Panc1 (cell line): ENCODE measurements around the gene GGTLC1. TPM values are rescaled to one million over a fixed set of nuclear protein-coding genes. Genes with fewer than 3 reads are reported as not detected.

ENCODE experiments used
- ATAC-seq: fragments of 200-7000 bp; cut with Tn5 transposase; 2 replicates; pipeline ENCODE4 v1.9.1; 2020; ENCODE audit warnings: mild to moderate bottlenecking, moderate library complexity
- BruUV-seq: library from RNA; stranded (reverse); fragments of 400-500 nt; replicated peaks from 2 replicates; lab custom pipeline; 2021; lab: Mats Ljungman, UMichigan
- CTCF ChIA-PET: fragments of 300-600 bp; sonication (Branson Sonifier 250); formaldehyde crosslinking; loops from one replicate; lab custom pipeline; 2022; ENCODE audit warnings: antibody characterized with exemption; lab: Charles Lee
- POLR2A ChIA-PET: fragments of 300-600 bp; sonication (Branson Sonifier 250); formaldehyde crosslinking; loops from one replicate; lab custom pipeline; 2022; ENCODE audit warnings: antibody characterized with exemption; lab: Charles Lee
- DNase-seq: peaks from one replicate; pipeline ENCODE4 v3.0.0-alpha.2; 2010; ENCODE audit warnings: low read depth, low spot score
- H3K27ac ChIP-seq: 2 replicates; pipeline ENCODE4 v1.5.1; 2011; ENCODE audit warnings: mild to moderate bottlenecking, low read length, inconsistent platforms
- H3K27me3 ChIP-seq: fragments of 200-500 bp; sonication (Bioruptor generic); 2 replicates; pipeline ENCODE4 v1.6.0; 2014; ENCODE audit warnings: low read length, inconsistent platforms; ENCODE audit not compliant: control insufficient read depth, insufficient read depth
- H3K36me3 ChIP-seq: fragments of 200-500 bp; sonication (Bioruptor generic); 2 replicates; pipeline ENCODE4 v1.5.1; 2014; ENCODE audit warnings: inconsistent platforms, mild to moderate bottlenecking, low read length, moderate library complexity; ENCODE audit not compliant: control insufficient read depth, insufficient read depth
- H3K4me1 ChIP-seq: 2 replicates; pipeline ENCODE4 v1.5.1; 2011; ENCODE audit warnings: inconsistent platforms, mild to moderate bottlenecking, low read length, moderate library complexity; ENCODE audit not compliant: control insufficient read depth, insufficient read depth
- H3K4me3 ChIP-seq, 2 experiments: 2 replicates each; pipeline ENCODE4 v1.5.1; 2011 to 2012; ENCODE audit warnings: low read depth in 2 of 2, low read length in 2 of 2, mild to moderate bottlenecking in 2 of 2, inconsistent platforms in 1 of 2, moderate library complexity in 1 of 2
- H3K9me3 ChIP-seq: fragments of 200-500 bp; sonication (Bioruptor generic); 2 replicates; pipeline ENCODE4 v1.5.1; 2014; ENCODE audit warnings: low read depth, mild to moderate bottlenecking, inconsistent platforms, low read length, moderate library complexity; ENCODE audit not compliant: control insufficient read depth, insufficient read depth
- CTCF ChIP-seq: fragments of 450-650 bp; IDR thresholded peaks from 2 replicates; pipeline ENCODE4 v1.5.1; 2017; ENCODE audit warnings: mild to moderate bottlenecking
- POLR2AphosphoS5 ChIP-seq: IDR thresholded peaks from 2 replicates; pipeline ENCODE4 v1.6.1; 2012; ENCODE audit warnings: mild to moderate bottlenecking, low read depth, low read length, moderate library complexity
- REST ChIP-seq, 2 experiments: IDR thresholded peaks; 2 replicates each; pipeline ENCODE4 v1.6.1; 2011 to 2012; ENCODE audit warnings: low read depth in 2 of 2, control low read depth in 1 of 2, low read length in 1 of 2, mild to moderate bottlenecking in 1 of 2, moderate library complexity in 1 of 2; ENCODE audit not compliant: insufficient read depth in 1 of 2
- SIN3A ChIP-seq: IDR thresholded peaks from 2 replicates; pipeline ENCODE4 v1.6.1; 2012; ENCODE audit warnings: low read depth, mild to moderate bottlenecking, low read length, moderate library complexity, borderline replicate concordance; ENCODE audit not compliant: insufficient read depth
- TCF7L2 ChIP-seq: IDR thresholded peaks from 2 replicates; pipeline ENCODE4 v1.6.1; 2011; ENCODE audit warnings: mild to moderate bottlenecking, low read depth, low read length, inconsistent platforms
- in situ Hi-C: cut with HindIII; loops from 2 replicates; pipeline ENCODE4 v1.10.0; 2016; ENCODE audit warnings: low sequenced_read_pairs, low pct_unique_long_range_greater_than_20kb
- intact Hi-C: fragments of 100-400 bp; cut with micrococcal nuclease; formaldehyde crosslinking; loops from one replicate; pipeline ENCODE4 v1.10.0; 2022; ENCODE audit not compliant: unreplicated experiment
- total RNA-seq: library from RNA; stranded (reverse); gene quantifications from one replicate; pipeline ENCODE4 v1.2.1, GENCODE V29; 2021; ENCODE audit not compliant: unreplicated experiment

The GGTLC1 gene
- total RNA-seq, 1 experiment from 2014 or later = 0.18 TPM

GRCh38 chr20:24016607-24017457 lies 28.3 kb upstream of the GGTLC1 start:
- CTCF ChIA-PET = no interaction called here
- no peak overlapping the region for H3K4me3 ChIP-seq
- no TSS peak for BruUV-seq
- TF ChIP-seq CTCF = no peak
- no peak for TF ChIP-seq TCF7L2
- TF ChIP-seq POLR2AphosphoS5 = no peak
- H3K9me3 ChIP-seq = no peaks in the 10 kb centered on the region
- DNase-seq = no peak
- no peaks in the 10 kb centered on the region for H3K36me3 ChIP-seq
- no peak for ATAC-seq
- H3K4me1 ChIP-seq = no peaks in the 10 kb centered on the region
- no peak overlapping the region for H3K27ac ChIP-seq
- peaks cover 28% of the 10 kb centered on the region for H3K27me3 ChIP-seq
- in situ Hi-C loops = no loop called here
- POLR2A ChIA-PET = no interaction called here
- intact Hi-C loops = no loop called here

- DNase-seq (no peak), ATAC-seq (no peak)
- intact Hi-C loops = no loop called here
- Histone ChIP-seq H3K27ac (no peak overlapping the region), H3K4me3 (no peak overlapping the region), H3K27me3 (peaks cover 28% of the 10 kb centered on the region), H3K36me3 (no peaks in the 10 kb centered on the region), H3K4me1 (no peaks in the 10 kb centered on the region), H3K9me3 (no peaks in the 10 kb centered on the region)
- BruUV-seq = no TSS peak
- ChIA-PET POLR2A (no interaction called here), CTCF (no interaction called here)
- TF ChIP-seq CTCF (no peak), POLR2AphosphoS5 (no peak), SIN3A (no peak), TCF7L2 (no peak), REST (IDR thresholded peaks at IDR 0.05; ENCODE audit: insufficient read depth in 1 of 2, low read depth in 2 of 2, low read length in 1 of 2) (no peak)
- in situ Hi-C loops = no loop called here
These were observed 25.4 kb upstream of the GGTLC1 start for GRCh38 chr20:24013953-24014352.
